HK-2 (cell line): ENCODE measurements around the gene PIK3R6.
"Not testable (repeated sequence)": the region's sequence is repeated elsewhere in the genome, so short reads cannot be mapped to it uniquely, and the experiment has no call there.

ENCODE experiments used
- DNase-seq: peaks from one replicate; pipeline ENCODE4 v3.0.0-alpha.2; 2018; ENCODE audit not compliant: unreplicated experiment

PIK3R6 gene

DNA sequence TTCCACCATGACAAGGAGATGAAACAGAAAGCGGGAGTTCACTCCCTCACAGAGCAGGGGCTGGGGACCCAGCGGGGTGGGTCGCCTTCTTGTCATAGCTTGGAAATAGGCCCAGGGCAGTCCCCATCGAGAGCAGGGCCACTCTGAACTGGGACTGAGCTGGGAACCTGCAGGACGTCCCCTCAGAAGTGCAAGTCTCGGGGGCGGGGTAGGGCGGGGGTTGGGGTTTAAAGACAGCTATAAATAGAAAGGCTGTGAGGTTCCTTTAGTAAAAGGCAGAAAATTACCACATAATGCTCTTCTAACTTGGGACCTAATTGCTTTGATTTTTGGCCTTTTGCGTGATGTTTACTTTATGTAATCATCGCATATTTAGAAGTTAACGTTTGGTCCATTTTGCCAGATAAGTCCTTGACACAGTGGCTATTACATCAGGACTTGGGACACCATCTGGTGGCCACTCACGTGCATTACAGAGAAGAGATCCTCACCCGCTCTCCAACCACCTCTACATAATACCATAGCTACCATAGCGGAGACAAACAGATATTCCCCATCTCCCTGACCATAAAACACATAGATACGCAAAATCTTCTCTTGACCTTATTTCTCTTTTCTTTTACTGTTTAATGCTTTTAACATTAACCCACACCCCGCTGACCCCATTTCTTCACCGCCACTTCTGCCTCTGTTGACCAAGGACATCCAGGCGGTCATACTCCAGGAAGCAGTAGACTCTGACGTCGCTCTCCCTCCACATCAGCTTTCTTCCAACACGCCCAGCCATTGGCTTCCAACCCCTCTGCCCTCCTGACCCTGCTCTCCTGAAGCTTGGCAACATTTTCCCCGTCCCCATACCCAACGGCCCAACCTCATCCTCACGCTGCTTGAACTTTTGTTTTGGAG, 27.5 kb upstream of the PIK3R6 start:
- DNase-seq: peak; percentile 38

DNA sequence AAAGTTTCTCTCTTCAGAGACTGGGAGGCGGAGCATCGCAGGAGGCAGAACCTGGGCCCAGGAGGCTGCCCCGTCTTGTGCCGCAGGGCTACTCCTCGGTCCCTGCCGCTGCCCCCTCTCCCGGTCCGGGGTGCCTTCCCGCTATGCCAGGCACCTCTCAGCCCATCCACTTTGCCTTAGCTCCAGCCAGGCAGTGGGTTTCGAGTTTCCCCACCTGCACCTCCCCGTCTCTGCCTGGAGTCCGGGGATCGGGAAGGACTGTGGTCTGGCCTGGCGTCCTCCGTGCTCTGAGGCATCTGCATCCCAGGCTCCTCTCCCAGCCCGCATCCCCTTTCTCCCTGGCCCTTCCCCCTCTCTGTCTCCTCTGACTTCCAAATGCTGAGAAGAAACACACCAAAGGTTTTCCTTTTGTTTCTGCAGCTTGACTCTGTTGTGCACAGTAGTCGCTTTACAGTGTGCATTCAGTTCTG, 26.8 kb upstream of the PIK3R6 start:
- DNase-seq: no peak

DNA sequence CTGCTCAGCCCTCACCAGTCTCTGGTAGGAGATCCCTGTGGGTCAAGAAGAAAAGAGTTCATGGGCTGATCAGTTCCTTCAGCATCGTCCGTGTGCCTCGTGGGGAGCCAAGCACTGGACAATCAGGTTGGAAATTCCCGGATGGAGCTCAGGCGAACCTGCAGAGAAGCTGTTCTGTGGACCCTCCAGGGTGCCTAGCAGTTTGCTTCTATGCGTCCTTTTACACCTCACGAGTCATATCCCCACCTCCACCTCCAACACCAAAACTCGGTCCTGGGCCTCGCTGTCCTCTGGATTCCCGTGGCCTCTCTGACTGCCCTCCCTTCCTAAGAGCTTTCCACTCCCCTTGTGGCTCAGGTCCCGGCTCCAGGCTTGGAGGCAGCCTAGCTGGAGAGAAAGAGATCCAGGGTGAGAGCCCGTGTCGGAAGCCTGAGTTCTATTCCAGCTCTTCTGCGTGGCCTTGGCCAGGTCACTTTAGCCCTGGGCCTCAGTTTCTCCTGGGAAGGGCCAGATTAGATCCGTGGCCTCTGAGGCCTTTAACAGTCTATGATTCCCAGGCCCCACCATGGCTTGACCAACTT, 26.2 kb upstream of the PIK3R6 start:
- no peak for DNase-seq

DNA sequence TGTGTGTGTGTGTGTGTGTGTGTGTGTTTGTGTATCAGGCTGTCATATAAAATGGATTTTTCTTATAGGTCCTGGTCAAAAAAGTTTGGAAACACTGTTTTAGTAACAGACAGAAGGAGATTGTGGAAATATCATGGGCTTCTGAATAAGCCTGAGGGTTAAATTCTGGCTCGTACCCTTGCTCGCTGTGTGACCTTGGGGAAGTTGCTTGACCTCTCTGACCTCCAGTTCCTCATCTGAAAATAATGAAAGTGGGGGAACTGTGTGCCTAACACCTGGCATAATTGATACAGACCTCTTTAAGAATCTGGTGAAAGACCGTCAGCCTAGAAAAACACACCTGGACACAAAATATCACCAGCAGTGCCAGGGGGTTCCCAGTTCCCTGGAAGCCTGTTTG, 25.6 kb upstream of the PIK3R6 start:
- DNase-seq: no peak

DNA sequence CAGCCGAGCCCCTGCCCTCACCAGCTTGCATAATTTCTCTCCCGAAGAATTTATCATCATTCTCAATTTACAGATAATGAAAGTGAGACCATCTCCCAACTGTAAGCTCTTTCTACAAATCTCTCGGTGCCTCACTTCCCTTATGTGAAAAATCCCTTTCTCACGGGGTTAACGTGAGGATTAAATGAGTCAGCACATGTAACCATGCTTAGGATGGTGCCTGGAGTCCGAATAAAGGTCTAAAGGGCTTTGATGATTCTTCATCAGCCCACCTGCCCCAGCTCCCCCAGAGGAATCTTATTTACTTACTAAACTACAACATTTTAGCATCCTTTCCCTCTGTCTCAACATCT, 24.8 kb upstream of the PIK3R6 start:
- no peak for DNase-seq

DNA sequence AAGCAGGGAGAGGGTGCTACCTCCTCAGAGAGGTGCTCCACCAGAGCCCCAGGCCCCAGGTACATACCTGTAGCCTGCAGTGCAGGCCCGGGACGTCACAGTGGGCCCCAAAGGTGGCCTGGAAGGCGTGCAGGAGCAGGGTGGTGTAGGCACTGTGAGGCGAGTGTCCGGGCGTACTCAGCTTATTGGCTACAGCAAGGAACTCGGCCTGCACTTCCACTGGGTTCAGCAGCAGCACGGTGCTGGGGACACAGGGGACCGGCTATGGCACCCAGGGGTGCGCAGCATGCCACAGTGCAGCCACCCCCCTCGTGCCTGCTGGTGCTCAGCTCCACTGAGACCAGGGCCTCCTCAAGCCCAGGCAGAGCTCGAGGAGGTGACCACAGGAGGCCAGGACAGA, 23.2 kb upstream of the PIK3R6 start:
- DNase-seq: no peak

DNA sequence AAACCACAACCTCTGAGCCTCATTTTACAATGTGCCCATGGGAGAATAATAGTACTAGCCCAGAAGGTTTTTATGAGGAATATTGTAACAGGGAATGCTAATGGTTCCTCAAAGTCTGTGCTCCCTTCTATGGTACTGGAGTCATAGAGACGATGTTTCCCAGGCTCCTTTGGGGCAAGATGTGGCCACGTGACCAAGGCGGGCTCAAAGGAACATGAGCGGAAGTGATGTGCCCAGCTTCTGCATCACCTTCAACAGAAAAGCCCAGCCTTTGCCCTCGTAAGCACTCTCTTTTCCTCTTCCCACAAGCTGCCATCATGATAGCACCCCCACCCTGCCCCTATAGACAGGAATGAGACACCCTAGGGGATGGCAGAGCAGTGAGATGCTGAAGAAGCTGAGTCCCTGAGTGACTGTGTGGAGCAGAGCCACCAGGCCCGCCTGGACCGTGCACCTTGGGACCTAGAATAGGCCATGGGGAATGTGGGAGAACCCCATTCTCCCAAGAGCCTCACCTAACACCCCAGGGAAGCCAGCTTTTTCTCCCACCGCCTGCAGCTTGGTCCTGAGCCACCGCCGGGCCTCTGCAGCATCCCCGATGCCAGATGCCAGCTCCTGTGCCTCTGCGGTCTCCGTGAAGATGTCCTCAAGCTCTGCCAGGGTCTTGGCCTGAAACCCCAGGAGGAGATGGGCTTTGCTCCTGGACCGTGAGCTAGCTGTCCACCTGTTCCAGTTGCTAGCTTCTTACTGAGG, 22.2 kb upstream of the PIK3R6 start:
- DNase-seq: no peak

DNA sequence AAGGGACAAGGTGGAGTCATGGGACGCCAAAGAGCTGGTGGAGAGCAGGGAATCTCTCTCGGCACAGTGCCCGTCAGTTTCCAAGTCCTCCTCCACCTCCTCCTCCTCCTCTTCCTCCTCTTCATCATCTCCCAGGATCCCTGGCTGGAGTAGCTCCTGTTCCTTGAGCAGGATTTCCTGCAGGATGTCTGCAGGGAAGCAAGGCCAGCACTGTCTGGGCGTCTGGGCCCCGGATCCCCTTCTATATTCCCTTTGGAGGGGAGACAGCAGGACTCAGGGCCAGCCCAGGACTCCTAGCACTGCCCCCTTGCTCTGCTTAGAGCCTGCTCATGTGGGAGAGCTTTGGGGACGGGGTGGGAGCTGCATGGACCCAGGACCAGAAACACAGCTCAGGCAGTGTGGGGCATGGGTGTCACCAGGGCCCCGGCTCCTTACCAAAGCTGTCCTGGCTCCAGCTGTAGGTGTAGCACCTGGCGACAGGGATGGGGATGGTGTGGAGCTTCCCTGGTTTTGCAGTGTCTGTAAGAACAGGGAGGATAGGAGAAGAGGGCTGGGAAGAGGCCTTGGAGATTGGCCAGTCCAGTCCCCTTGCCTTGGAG, 21.3 kb upstream of the PIK3R6 start:
- DNase-seq: no peak

DNA sequence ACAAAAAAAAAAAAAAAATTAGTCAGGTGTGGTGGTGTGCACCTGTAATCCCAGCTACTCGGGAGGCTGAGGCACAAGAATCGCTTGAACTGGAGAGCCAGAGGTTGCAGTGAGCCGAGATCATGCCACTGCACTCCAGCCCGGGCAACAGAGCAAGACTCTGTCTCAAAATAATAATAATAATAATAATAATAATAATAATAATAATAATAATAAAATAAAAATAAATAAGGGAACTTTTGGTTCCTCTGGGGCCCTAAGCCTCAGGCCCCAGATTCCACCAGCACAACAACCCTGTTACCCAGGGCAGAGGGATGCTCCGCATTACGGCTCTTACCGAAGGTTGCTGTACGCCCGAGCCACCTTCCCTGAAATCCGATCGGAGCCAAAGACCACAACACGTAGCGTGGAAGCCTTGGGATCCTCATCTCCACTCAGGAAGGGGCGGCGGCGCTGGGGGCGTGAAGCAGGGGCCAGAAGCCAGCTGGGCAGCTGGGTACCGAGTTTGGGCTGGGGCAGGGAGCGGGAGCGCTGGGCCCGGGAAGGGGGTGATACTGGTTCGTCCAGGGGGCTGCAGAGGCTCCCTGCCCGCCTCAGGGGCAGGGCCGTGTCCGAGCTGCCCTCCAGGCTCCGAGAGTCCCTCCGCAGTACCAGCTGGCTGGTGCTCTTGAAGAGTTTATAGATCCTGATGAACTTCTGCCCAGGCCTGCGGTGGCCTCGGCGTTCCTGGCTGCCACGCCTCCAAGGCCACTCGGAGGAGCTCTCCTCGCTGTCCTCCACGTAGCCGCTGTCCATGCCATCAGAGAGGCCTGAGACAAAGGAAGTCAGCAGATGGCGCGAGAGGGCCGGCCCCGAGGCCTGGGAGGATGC, 20.6 kb upstream of the PIK3R6 start:
- peak; percentile 38 for DNase-seq

DNA sequence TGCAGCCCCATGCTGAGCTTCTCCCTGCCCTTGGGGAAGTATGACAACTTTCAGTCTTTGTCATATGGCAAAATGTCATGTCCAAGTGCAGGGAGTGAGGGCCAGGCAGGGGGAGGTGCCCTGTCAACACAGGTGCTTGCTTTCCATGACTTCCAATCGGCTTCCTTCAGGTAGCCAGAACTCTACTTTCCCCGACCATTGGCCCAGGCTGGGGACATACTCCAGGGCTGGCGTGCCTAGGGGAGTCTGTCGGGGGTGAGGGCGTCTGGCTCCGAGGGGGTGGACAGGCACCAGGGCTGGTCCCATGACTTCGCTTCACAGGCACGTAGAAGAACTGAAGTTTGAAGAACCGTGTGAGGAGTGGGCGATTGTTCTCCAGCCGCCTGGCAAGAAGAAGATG, 19.8 kb upstream of the PIK3R6 start:
- no peak for DNase-seq

DNA sequence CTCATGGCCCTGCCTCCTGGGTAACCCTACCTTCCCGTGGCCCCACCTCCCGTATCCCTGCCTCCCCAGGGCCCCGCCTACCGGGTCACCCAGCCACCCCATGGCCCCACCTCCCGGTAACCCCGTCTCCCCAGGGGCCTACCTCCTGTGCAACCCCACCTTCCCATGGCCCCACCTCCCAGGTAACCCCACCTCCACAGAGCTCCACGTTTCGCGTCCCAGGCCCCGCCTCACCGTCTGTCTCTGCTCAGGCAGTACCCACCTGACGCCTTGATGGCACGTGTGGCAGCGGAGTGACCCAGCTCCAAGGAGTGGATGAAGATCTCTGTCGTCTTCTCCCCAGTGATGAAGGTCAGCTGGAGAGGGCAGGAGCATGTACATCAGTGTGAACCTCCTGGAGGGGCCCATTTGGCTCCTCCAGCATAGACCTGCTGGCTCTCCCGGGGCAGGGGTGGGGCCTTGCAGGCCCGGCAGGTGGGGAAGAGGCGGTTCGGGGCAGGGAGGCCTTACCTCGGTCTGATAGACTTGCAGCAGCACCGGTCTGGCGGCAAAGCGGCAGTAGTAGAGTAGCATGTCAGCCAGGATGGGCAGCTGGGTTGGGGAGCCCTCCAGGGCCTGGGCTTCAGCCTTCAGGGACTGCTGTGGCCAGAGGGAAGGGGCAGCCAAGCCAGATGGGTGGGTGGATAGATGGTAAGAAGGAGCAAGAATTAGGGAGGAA, 18.7 kb upstream of the PIK3R6 start:
- DNase-seq: no peak

DNA sequence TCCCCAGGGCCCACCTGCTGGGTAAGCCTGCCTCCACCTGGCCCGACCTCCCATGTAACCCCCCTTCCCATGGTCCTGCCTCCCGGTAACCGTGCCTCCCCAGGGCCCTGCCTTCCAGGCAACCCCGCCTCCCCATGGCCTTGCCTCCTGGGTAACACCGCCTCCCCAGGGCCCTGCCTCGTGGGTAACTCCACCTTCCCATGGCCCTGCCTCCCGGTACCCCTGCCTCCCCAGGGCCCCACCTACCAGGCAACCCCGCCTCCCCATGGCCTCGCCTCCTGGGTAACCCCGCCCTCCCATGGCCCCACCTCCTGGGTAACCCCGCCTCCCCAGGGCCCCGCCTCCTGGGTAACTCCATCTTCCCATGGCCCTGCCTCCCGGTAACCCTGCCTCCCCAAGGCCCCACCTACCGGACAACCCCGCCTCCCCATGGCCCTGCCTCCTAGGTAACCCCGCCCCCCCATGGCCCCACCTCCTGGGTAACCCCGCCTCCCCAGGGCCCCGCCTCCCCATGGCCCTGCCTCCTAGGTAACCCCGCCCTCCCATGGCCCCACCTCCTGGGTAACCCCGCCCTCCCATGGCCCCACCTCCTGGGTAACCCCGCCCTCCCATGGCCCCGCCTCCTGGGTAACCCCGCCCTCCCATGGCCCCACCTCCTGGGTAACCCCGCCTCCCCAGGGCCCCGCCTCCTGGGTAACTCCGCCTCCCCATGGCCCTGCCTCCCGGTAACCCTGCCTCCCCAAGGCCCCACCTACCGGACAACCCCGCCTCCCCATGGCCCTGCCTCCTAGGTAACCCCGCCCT, 17.9 kb upstream of the PIK3R6 start:
- DNase-seq: not testable (repeated sequence)

DNA sequence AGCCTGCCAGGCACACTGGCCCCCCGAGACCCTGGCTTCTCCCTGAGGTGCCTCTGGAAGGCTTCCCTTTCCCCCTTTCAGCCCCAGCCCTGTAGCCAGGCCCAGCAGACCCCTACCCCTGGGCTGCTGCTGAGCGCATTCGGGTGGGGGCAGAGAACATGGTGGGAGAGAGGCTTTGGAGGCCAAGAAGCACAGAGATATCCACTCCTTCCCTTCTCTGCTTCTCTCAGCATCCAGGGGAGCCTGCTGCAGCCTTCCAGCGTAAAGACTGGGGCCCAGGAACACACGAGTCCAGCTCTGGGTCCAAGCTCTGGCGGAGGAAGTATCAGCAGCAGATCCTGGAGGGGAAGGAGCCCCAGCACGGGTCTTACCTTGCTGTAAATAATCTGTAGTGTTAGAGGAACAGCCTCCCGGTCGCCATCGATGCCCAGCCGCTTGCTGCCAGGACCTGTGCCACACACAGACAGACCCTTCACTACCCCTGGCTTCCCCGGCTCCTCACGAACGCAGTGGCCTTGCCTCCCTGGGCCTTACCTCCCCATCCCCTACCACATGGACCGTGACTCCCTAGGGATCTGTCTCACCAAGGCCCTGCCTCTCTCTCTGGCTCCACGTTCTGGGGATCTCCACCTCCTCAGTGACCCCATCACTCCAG, 17.0 kb upstream of the PIK3R6 start:
- no peak for DNase-seq

DNA sequence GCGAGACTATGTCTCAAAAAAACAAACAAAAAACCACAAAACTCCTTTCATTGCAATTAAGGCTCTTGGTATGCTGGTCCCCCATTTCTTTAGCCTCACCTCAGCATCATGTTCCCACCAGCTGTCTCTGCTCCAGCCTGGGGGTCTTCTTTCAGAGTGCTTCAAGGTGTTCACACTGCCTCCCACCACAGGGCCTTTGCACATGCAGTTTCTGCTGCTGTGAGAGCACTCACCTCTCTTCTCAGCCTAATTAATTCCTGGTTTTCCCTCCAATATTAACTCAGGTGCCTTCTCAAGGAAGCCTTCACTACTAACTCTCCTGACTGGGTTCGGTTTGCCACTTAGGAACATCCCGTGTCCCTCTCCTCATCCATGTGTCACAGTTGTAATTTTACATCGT, 15.9 kb upstream of the PIK3R6 start:
- DNase-seq: no peak

DNA sequence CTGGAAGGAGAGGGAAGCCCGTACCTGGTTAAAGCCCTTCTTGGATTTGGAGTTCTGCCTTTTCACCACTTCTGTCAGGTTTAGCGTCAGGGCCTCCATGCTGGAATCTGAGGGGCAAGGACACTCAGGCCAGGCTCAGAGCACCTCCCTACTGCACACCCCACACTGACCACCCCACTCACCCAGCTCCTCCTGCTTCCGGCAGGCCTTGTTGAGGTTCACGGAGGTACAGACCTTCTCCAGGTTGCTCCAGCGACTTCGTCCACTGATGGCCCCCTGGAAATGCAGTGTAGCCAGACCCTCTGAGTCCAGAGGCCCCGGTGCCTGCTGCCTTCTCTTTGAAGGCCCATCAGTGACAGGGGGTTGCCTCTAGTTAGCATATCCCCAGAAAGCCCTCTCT, 14.1 kb upstream of the PIK3R6 start:
- DNase-seq: no peak

DNA sequence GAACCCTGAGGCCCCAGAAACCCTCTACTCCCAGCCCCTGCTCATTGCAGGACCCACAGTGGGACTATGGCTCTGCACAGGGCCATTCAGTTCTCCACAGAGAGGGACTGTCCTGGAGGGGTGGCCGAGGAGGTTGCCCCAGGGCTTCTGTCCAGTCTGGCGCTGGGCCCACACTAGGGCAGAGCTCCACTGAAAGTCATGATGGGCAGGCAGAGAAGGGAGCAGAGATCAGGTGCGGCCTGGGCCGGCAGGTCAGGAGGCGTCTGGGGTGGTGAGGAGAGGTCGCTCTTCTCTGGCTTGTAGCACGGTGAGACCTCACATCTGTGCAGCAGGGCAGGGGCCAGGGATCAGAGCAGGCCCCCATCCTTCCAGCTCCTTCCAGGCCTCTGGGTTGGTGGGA, 13.0 kb upstream of the PIK3R6 start:
- no peak for DNase-seq

DNA sequence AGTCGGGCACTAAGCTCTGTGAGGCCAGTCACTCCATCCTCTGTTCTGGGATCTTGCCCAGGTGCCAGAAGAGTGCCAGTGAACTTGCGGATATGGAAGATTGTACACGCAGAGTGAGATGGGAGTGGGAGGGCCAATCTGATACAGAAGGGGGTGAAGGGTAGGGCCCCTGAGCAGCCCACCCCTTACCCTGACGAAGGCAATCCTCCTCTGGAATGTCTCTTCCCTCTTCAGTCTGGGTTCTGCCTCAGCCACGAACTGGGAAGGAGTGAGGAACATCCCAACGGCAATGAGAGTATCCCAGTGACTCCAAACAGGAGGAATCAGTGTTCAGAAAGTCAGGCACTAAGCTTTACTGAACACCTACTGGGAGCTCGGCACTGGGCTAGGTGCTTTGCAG, 11.9 kb upstream of the PIK3R6 start:
- no peak for DNase-seq

DNA sequence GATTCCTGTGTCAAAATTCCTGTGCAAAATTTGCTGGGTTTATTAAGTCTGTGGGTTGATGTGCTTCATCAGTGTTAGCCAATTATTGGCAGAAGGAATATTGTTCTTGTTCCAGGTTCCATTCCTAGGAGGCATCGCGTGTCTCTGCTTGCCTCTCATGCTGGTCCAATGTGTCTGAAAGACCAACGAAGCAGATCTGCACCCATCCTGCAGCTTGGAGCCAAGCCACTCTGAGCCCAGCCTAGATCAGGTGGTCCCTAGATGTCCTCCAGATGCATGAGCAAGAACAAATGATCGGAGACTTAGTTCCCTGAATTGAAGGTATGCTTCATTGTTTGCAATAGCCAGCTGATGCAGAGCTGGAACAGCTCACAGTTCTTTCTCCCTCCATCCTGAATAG, 10.5 kb upstream of the PIK3R6 start:
- DNase-seq: no peak

DNA sequence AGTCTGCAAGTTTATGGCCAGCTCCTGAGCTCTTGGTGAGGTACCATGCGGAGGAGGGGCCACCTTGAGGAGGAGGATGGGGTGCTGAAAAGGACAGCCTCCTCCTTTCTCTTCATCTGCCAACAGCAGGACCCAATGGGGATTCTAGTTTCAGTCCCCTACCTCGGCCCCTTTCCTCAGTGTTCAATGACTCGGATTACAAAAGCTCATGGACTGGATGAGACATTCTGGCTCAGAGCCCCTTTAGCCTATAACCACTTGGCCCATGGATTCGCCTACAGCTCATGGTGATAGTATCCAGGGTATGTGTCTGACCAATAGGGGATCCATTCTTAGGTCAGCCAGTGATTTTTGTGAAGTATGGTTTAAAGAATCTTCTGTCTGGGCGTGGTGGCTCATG, 8.5 kb upstream of the PIK3R6 start:
- DNase-seq: no peak
